ENCODE data around the gene DAP. TPM values are rescaled to one million over a fixed set of nuclear protein-coding genes. Genes with fewer than 3 reads are reported as not detected.
A peak's percentile ranks its signal among the peaks of the same experiment; 100 is the strongest.

Gene DAP
- polyA plus RNA-seq, 3 donors from 2014 or later = 43.1 to 87.1 (median 53.9) TPM

GRCh38 chr5:10735569-10736276 lies 25.3 kb downstream of the DAP start:
- H3K4me3 Mint-ChIP-seq = no peak overlapping the region
- H3K4me1 Mint-ChIP-seq = peaks cover 37 to 54% of the 10 kb centered on the region in 2 donors
- peaks cover 0 to 2% (median 0%) of the 10 kb centered on the region in 3 donors for H3K27me3 Mint-ChIP-seq (ENCODE audit: low read depth in 3 of 3)
- peaks cover 18 to 34% (median 28%) of the 10 kb centered on the region in 3 donors for H3K36me3 Mint-ChIP-seq
- no peak for DNase-seq
- H3K9me3 Mint-ChIP-seq = no peaks in the 10 kb centered on the region
- H3K27ac Mint-ChIP-seq = peak overlapping the region in 2 of 6 donors; percentile 22 to 23

GRCh38 chr5:10734832-10735523 lies 26.1 kb downstream of the DAP start:
- peak overlapping the region in 1 of 6 donors; percentile 23 for H3K27ac Mint-ChIP-seq
- H3K4me1 Mint-ChIP-seq = peaks cover 37 to 49% of the 10 kb centered on the region in 2 donors
- peaks cover 0 to 3% (median under 1%) of the 10 kb centered on the region in 3 donors for H3K27me3 Mint-ChIP-seq (ENCODE audit: low read depth in 3 of 3)
- no peak for DNase-seq
- H3K4me3 Mint-ChIP-seq = peak overlapping the region in 2 of 5 donors; percentile 2 to 25
- peaks cover 17 to 29% (median 20%) of the 10 kb centered on the region in 3 donors for H3K36me3 Mint-ChIP-seq
- H3K9me3 Mint-ChIP-seq = no peaks in the 10 kb centered on the region

- DNase-seq = peak in 2 of 3 donors; percentile 17 to 23
- Mint-ChIP-seq H3K4me3 (peak overlapping the region; percentile 16 to 65 (median 26)), H3K9me3 (no peaks in the 10 kb centered on the region), H3K4me1 (peaks cover 38 to 46% of the 10 kb centered on the region in 2 donors), H3K36me3 (peaks cover 11 to 32% (median 17%) of the 10 kb centered on the region in 3 donors), H3K27ac (peak overlapping the region in 3 of 6 donors; percentile 2 to 77 (median 30)), H3K27me3 (ENCODE audit: low read depth in 3 of 3) (peaks cover 0 to 3% (median 0%) of the 10 kb centered on the region in 3 donors)
Measured at GRCh38 chr5:10734037-10734709, 26.9 kb downstream of the DAP start.

GRCh38 chr5:10733426-10733825 lies 27.6 kb downstream of the DAP start:
- DNase-seq = no peak
- no peak overlapping the region for H3K4me3 Mint-ChIP-seq
- H3K27me3 Mint-ChIP-seq (ENCODE audit: low read depth in 3 of 3) = peaks cover 0 to 3% (median 0%) of the 10 kb centered on the region in 3 donors
- H3K36me3 Mint-ChIP-seq = peaks cover 8 to 27% (median 13%) of the 10 kb centered on the region in 3 donors
- H3K27ac Mint-ChIP-seq = no peak overlapping the region
- H3K4me1 Mint-ChIP-seq = peaks cover 42 to 49% of the 10 kb centered on the region in 2 donors
- H3K9me3 Mint-ChIP-seq = no peaks in the 10 kb centered on the region

- Mint-ChIP-seq H3K27ac (no peak overlapping the region), H3K36me3 (peaks cover 3 to 18% (median 3%) of the 10 kb centered on the region in 3 donors), H3K9me3 (no peaks in the 10 kb centered on the region), H3K4me3 (no peak overlapping the region), H3K4me1 (peaks cover 44 to 57% of the 10 kb centered on the region in 2 donors), H3K27me3 (ENCODE audit: low read depth in 3 of 3) (peaks cover 0 to 3% (median 0%) of the 10 kb centered on the region in 3 donors)
- DNase-seq = no peak
Measured at GRCh38 chr5:10731913-10732312, 29.1 kb downstream of the DAP start.

GRCh38 chr5:10730043-10730351 lies 31.0 kb downstream of the DAP start:
- Mint-ChIP-seq H3K4me1 (peaks cover 45 to 58% of the 10 kb centered on the region in 2 donors), H3K27me3 (ENCODE audit: low read depth in 3 of 3) (peaks cover 0 to 3% (median 1%) of the 10 kb centered on the region in 3 donors), H3K4me3 (no peak overlapping the region), H3K27ac (peak overlapping the region in 1 of 6 donors; percentile 8), H3K36me3 (peaks cover 3 to 21% (median 3%) of the 10 kb centered on the region in 3 donors), H3K9me3 (no peaks in the 10 kb centered on the region)
- DNase-seq = no peak

GRCh38 chr5:10729320-10730042 lies 31.6 kb downstream of the DAP start:
- Mint-ChIP-seq H3K9me3 (no peaks in the 10 kb centered on the region), H3K27me3 (ENCODE audit: low read depth in 3 of 3) (peaks cover 0 to 3% (median 2%) of the 10 kb centered on the region in 3 donors), H3K4me3 (no peak overlapping the region), H3K36me3 (peaks cover 0 to 21% (median 3%) of the 10 kb centered on the region in 3 donors), H3K4me1 (peaks cover 42 to 53% of the 10 kb centered on the region in 2 donors), H3K27ac (peak overlapping the region in 2 of 6 donors; percentile 18 to 29)
- no peak for DNase-seq

- H3K27me3 Mint-ChIP-seq (ENCODE audit: low read depth in 3 of 3) = peaks cover 0 to 3% (median 2%) of the 10 kb centered on the region in 3 donors
- no peak for DNase-seq
- H3K27ac Mint-ChIP-seq = no peak overlapping the region
- no peaks in the 10 kb centered on the region for H3K9me3 Mint-ChIP-seq
- H3K4me3 Mint-ChIP-seq = no peak overlapping the region
- H3K36me3 Mint-ChIP-seq = peaks cover 0 to 21% (median 3%) of the 10 kb centered on the region in 3 donors
- H3K4me1 Mint-ChIP-seq = peaks cover 34 to 51% of the 10 kb centered on the region in 2 donors
Measured at GRCh38 chr5:10728679-10729078, 32.4 kb downstream of the DAP start.

- DNase-seq = no peak
- Mint-ChIP-seq H3K9me3 (no peaks in the 10 kb centered on the region), H3K27ac (peak overlapping the region in 1 of 6 donors; percentile 68), H3K4me1 (peaks cover 29 to 51% of the 10 kb centered on the region in 2 donors), H3K27me3 (ENCODE audit: low read depth in 3 of 3) (peaks cover 0 to 3% (median 2%) of the 10 kb centered on the region in 3 donors), H3K36me3 (peaks cover 0 to 19% (median 3%) of the 10 kb centered on the region in 3 donors), H3K4me3 (no peak overlapping the region)
Measured at GRCh38 chr5:10727861-10728260, 33.2 kb downstream of the DAP start.

- DNase-seq = peak in 2 of 3 donors; percentile 10 to 15
- Mint-ChIP-seq H3K4me3 (no peak overlapping the region), H3K36me3 (peaks cover 1 to 15% (median 3%) of the 10 kb centered on the region in 3 donors), H3K9me3 (no peaks in the 10 kb centered on the region), H3K4me1 (peaks cover 27 to 55% of the 10 kb centered on the region in 2 donors), H3K27ac (peak overlapping the region; percentile 1 to 68 (median 15)), H3K27me3 (ENCODE audit: low read depth in 3 of 3) (peaks cover 0 to 3% (median 2%) of the 10 kb centered on the region in 3 donors)
Measured at GRCh38 chr5:10726913-10727517, 34.0 kb downstream of the DAP start.

GRCh38 chr5:10726179-10726912 lies 34.7 kb downstream of the DAP start:
- H3K27ac Mint-ChIP-seq = peak overlapping the region in 5 of 6 donors; percentile 1 to 61 (median 18)
- H3K36me3 Mint-ChIP-seq = peaks cover 4 to 19% (median 5%) of the 10 kb centered on the region in 3 donors
- no peak for DNase-seq
- H3K9me3 Mint-ChIP-seq = no peaks in the 10 kb centered on the region
- H3K27me3 Mint-ChIP-seq (ENCODE audit: low read depth in 3 of 3) = peaks cover 0 to 3% (median 2%) of the 10 kb centered on the region in 3 donors
- no peak overlapping the region for H3K4me3 Mint-ChIP-seq
- peaks cover 27 to 55% of the 10 kb centered on the region in 2 donors for H3K4me1 Mint-ChIP-seq

GRCh38 chr5:10725636-10726035 lies 35.4 kb downstream of the DAP start:
- peaks cover 29 to 55% of the 10 kb centered on the region in 2 donors for H3K4me1 Mint-ChIP-seq
- no peak for DNase-seq
- no peaks in the 10 kb centered on the region for H3K9me3 Mint-ChIP-seq
- peaks cover 0 to 3% (median 2%) of the 10 kb centered on the region in 3 donors for H3K27me3 Mint-ChIP-seq (ENCODE audit: low read depth in 3 of 3)
- no peak overlapping the region for H3K27ac Mint-ChIP-seq
- H3K36me3 Mint-ChIP-seq = peaks cover 7 to 22% (median 8%) of the 10 kb centered on the region in 3 donors
- H3K4me3 Mint-ChIP-seq = no peak overlapping the region
